RWPE1 (cell line): ENCODE results near the gene ZBTB9.

Experiments used
- CTCF ChIA-PET: fragments of 350-600 bp; sonication (Branson Sonifier 250); formaldehyde crosslinking; extraction: SDS; loops from one replicate; lab custom pipeline; 2021; lab: Yijun Ruan, JAX
- POLR2A ChIA-PET: fragments of 400-600 bp; formaldehyde crosslinking; extraction: SDS; loops from one replicate; lab custom pipeline; 2020; ENCODE audit warnings: antibody characterized with exemption; ENCODE audit not compliant: low non-redundant PET; lab: Yijun Ruan, JAX
- DNase-seq: peaks from one replicate; pipeline ENCODE4 v3.0.0; 2012; ENCODE audit warnings: low spot score
- H3K27ac ChIP-seq: fragments of 450-650 bp; 2 replicates; pipeline ENCODE4 v1.5.1; 2017
- CTCF ChIP-seq: fragments of 450-650 bp; conservative IDR thresholded peaks from 2 replicates; pipeline ENCODE4 v1.5.1; 2017; ENCODE audit warnings: low read depth, mild to moderate bottlenecking

The ZBTB9 gene

DNA sequence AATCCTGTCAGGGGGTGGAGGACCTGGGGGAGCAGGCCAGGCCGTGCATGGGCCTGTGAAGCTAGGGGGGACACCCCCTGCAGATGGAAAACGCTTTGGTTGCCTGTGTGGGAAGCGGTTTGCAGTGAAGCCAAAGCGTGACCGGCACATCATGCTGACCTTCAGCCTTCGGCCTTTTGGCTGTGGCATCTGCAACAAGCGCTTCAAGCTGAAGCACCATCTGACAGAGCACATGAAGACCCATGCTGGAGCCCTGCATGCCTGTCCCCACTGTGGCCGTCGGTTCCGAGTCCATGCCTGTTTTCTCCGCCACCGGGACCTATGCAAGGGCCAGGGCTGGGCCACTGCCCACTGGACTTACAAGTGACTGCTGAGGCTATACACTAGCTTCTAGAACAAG, 1.8 kb downstream of the ZBTB9 start:
- ChIA-PET POLR2A (no interaction called here), CTCF (no interaction called here)
- no peak for DNase-seq
- TF ChIP-seq CTCF: no peak
- no peak overlapping the region for H3K27ac ChIP-seq

DNA sequence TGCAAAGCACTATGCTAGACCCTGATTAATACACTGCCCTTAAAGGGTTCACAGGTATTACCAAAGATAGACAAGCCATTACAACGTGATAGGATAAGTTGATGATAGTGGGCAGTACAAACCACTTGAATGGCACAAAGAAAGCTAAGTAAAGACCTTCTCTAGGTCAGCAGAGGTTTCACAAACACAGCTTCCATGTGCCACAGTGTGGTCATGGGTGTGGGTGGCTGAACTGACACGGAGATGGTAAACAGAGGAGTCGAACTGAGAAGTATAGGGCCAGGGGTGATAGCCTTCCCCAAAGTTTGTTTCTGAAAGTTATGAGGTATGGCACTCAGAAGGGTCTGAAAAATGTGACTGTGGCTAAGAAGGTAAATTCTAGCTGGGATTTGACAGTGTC, 4.3 kb downstream of the ZBTB9 start:
- DNase-seq: no peak

DNA sequence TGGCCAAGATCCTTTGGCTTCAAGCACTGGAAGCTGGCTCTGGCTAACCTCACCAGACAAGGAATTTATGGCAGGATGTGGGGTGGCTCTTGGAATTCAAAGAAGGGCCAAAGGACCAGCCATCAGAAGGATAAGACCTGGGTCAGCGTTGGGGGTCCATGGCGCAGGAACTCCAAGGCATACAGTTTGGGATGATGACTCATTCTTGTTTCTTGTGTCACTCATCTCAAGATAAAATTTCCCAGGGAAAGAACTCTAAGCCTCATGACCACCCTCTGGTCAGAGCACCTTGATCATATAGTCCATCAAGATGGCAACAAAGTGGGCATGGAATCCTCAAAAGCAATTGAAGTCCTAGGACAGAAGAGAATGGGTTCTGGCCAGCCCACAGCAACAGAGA, 4.8 kb downstream of the ZBTB9 start:
- no peak for DNase-seq
- no peak overlapping the region for H3K27ac ChIP-seq
- ChIA-PET POLR2A (no interaction called here), CTCF (no interaction called here)
- no peak for TF ChIP-seq CTCF

More for the DNA sequence above, 4.3 kb downstream of the ZBTB9 start:
- TF ChIP-seq CTCF: no peak
- CTCF ChIA-PET: no interaction called here
- POLR2A ChIA-PET: no interaction called here
- no peak overlapping the region for H3K27ac ChIP-seq

GRCh38 chr6:33466075-33466735, 11.8 kb downstream of the ZBTB9 start:
- POLR2A ChIA-PET: no interaction called here
- DNase-seq: no peak
- TF ChIP-seq CTCF: no peak
- CTCF ChIA-PET: no interaction called here
- no peak overlapping the region for H3K27ac ChIP-seq

DNA sequence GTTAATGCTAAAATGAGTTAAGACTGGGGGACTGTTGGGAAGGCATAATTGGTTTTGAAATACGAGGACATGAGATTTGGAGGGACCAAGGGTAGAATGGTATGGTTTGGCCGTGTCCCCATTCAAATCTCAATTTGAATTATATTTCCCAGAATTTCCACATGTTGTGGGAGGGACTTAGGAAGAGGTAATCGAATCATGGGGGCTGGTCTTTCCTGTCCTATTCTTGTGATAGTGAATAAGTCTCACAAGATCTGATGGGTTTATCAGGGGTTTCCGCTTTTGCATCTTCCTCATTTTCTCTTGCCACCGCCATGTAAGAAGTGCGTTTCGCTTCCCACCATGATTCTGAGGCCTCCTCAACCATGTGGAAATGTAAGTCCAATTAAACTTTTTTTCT, 12.7 kb downstream of the ZBTB9 start:
- ChIA-PET CTCF (no interaction called here), POLR2A (no interaction called here)
- no peak for DNase-seq
- H3K27ac ChIP-seq: no peak overlapping the region
- TF ChIP-seq CTCF: no peak

DNA sequence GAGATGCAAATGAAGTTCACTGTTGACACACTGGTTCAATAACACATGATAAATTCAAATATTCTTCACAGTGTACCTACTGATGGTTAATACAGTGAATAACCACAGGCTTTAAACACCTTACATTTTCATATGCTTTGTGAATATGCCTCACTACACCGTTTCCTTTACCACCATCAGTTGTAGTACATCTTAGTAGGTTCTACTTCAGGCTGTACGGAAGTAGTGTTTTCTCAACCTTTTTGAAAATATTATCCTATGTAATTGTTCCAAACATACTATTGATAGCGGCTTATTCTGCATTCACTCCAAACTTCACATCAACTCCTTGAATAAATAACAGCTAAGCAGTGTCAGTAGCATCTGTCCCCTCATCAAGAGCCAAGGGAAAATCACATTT, 15.3 kb downstream of the ZBTB9 start:
- no peak for TF ChIP-seq CTCF
- ChIA-PET POLR2A (no interaction called here), CTCF (interaction anchor here (0.7 kb wide), 1 partner anchor 242 kb away, joined by 4 read pairs; no protein-coding TSS in a partner anchor)
- no peak for DNase-seq
- no peak overlapping the region for H3K27ac ChIP-seq
